ENCODE results near the gene GRK5. TPM values are rescaled to one million over a fixed set of nuclear protein-coding genes. Genes with fewer than 3 reads are reported as not detected.

The GRK5 gene
- total RNA-seq, 1 experiment from 2014 or later = 2.3 TPM

GRCh38 chr10:119408072-119408471, 200.7 kb downstream of the GRK5 start:
- TF ChIP-seq TEAD4 (CRISPR knock-in tag; IDR thresholded peaks at IDR 0.05) = no peak
- Mint-ChIP-seq H3K36me3 (no peaks in the 10 kb centered on the region), H3K27ac (no peak overlapping the region)

GRCh38 chr10:119408969-119409371, 201.6 kb downstream of the GRK5 start:
- H3K27me3 Mint-ChIP-seq (ENCODE audit: low read depth) = no peaks in the 10 kb centered on the region
- CTCF ChIA-PET = interaction anchor here (0.9 to 4.4 kb wide), 3 partner anchors 200 to 210 kb away, joined by 3 to 20 read pairs (median 3); no protein-coding TSS in a partner anchor

More at GRCh38 chr10:119408072-119408471, 200.7 kb downstream of the GRK5 start:
- Mint-ChIP-seq H3K4me3 (no peak overlapping the region), H3K27me3 (ENCODE audit: low read depth) (no peaks in the 10 kb centered on the region), H3K4me1 (peaks cover under 1% of the 10 kb centered on the region), H3K9me3 (no peaks in the 10 kb centered on the region)
- ChIA-PET POLR2A (no interaction called here), CTCF (interaction anchor here (4.4 kb wide), 1 partner anchor 209 kb away, joined by 20 read pairs; no protein-coding TSS in a partner anchor)
- DNase-seq (ENCODE audit: low spot score) (no peak), ATAC-seq (no peak)

GRCh38 chr10:119409385-119409784, 202.0 kb downstream of the GRK5 start:
- Mint-ChIP-seq H3K9me3 (no peaks in the 10 kb centered on the region), H3K4me3 (no peak overlapping the region), H3K27ac (no peak overlapping the region), H3K4me1 (peaks cover 5% of the 10 kb centered on the region), H3K36me3 (no peaks in the 10 kb centered on the region), H3K27me3 (ENCODE audit: low read depth) (no peaks in the 10 kb centered on the region)
- DNase-seq (ENCODE audit: low spot score) = no peak
- ChIA-PET POLR2A (no interaction called here), CTCF (interaction anchor here (0.9 to 1.2 kb wide), 2 partner anchors 200 to 210 kb away, joined by 3 read pairs; no protein-coding TSS in a partner anchor)
- TF ChIP-seq ZNF423 (CRISPR knock-in tag; IDR thresholded peaks at IDR 0.05) (no peak), ZNF232 (CRISPR knock-in tag; IDR thresholded peaks at IDR 0.05) (no peak), NR2C2 (CRISPR knock-in tag; IDR thresholded peaks at IDR 0.05) (no peak), ZNF532 (CRISPR knock-in tag; IDR thresholded peaks at IDR 0.05; ENCODE audit: borderline replicate concordance) (no peak), HMGXB4 (CRISPR knock-in tag; IDR thresholded peaks at IDR 0.05) (no peak), SMAD4 (CRISPR knock-in tag; IDR thresholded peaks at IDR 0.05) (no peak)
- ATAC-seq = no peak

More at GRCh38 chr10:119408969-119409371, 201.6 kb downstream of the GRK5 start:
- Mint-ChIP-seq H3K27ac (no peak overlapping the region), H3K4me1 (peaks cover 5% of the 10 kb centered on the region), H3K4me3 (no peak overlapping the region), H3K9me3 (no peaks in the 10 kb centered on the region), H3K36me3 (no peaks in the 10 kb centered on the region)
- POLR2A ChIA-PET = no interaction called here
- DNase-seq (ENCODE audit: low spot score) (no peak), ATAC-seq (no peak)
- no peak for TF ChIP-seq PREB (CRISPR knock-in tag; IDR thresholded peaks at IDR 0.05; ENCODE audit: borderline replicate concordance)

GRCh38 chr10:119409906-119410305, 202.5 kb downstream of the GRK5 start:
- DNase-seq (ENCODE audit: low spot score) (no peak), ATAC-seq (no peak)
- H3K27ac Mint-ChIP-seq = no peak overlapping the region
- CTCF ChIA-PET = interaction anchor here (1.2 kb wide), 1 partner anchor 211 kb away, joined by 3 read pairs; no protein-coding TSS in a partner anchor
- POLR2A ChIA-PET = no interaction called here
- no peaks in the 10 kb centered on the region for H3K9me3 Mint-ChIP-seq
- H3K27me3 Mint-ChIP-seq (ENCODE audit: low read depth) = no peaks in the 10 kb centered on the region
- H3K36me3 Mint-ChIP-seq = no peaks in the 10 kb centered on the region
- no peak for TF ChIP-seq PREB (CRISPR knock-in tag; IDR thresholded peaks at IDR 0.05; ENCODE audit: borderline replicate concordance)
- no peak for TF ChIP-seq GTF2I (CRISPR knock-in tag; conservative IDR thresholded peaks at IDR 0.05)
- TF ChIP-seq GABPB1 (CRISPR knock-in tag; IDR thresholded peaks at IDR 0.05) = peak; percentile 67
- no peak for TF ChIP-seq OVOL2 (CRISPR knock-in tag; IDR thresholded peaks at IDR 0.05; ENCODE audit: borderline replicate concordance)
- no peak for TF ChIP-seq RELA (CRISPR knock-in tag; IDR thresholded peaks at IDR 0.05; ENCODE audit: borderline replicate concordance)
- H3K4me3 Mint-ChIP-seq = no peak overlapping the region
- peaks cover 5% of the 10 kb centered on the region for H3K4me1 Mint-ChIP-seq
